GM19025 (cell line): ENCODE results near the gene CSNK1A1.

ENCODE experiments used
- ATAC-seq: cut with Tn5 transposase; IDR thresholded peaks from one replicate; pipeline ENCODE4 v1.9.1; 2021; ENCODE audit warnings: mild to moderate bottlenecking, low read depth, moderate library complexity; ENCODE audit not compliant: unreplicated experiment

The CSNK1A1 gene

DNA sequence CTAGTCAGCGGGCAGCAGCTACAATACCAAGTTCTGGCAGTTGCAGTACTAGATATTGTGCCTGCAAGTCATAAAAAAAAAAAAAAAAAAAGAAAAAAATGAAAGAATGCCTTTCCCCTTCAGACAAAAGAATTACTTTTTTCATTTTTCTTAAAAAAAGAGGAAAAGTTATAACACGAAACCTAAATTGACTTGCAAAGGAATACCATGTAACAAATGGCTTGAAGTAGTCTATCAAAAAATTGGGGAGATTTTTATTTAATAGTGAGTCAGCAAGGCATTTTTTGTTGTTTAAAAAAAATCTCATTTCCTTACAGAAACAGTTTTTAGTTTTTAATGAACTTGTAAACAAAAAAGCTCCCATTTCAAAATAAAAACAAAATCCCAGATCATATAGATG lies 55.6 kb downstream of the CSNK1A1 start:
- no peak for ATAC-seq

DNA sequence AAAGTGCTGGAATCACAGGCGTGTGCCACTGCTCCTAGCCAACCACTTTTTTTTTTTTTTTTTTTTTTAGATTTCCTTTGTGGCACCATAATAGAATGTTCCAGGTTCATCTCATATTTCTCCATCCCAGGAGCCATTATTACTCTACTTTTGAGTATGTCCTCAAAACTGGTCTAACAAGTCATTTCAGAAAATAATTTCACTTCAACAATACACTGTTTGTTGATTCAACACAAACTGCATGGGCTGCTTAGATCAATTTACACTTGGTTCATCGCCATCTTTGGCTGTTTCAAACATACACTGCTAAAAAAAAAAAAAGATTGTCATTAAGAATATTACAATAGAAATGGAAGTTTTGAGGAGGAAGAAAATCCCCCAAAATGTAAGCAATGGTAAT lies 57.9 kb downstream of the CSNK1A1 start:
- no peak for ATAC-seq

DNA sequence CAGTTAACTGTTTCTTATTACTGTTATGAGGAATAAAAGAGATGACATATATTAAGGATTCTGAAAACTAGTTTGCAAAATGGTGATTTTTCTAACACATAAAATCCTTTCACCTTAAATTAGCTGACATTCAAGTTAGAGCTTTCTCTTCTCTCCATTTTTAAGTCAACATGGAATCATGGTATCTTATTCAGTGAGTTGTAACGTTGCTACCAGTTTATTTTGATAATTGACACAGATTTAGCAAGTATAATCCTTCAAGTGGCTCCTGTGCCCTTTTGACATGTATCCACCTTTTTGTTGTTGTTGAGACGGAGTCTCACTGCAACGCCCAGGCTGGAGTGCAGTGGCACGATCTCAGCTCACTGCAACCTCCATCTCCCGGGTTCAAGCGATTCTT lies 58.5 kb downstream of the CSNK1A1 start:
- no peak for ATAC-seq

DNA sequence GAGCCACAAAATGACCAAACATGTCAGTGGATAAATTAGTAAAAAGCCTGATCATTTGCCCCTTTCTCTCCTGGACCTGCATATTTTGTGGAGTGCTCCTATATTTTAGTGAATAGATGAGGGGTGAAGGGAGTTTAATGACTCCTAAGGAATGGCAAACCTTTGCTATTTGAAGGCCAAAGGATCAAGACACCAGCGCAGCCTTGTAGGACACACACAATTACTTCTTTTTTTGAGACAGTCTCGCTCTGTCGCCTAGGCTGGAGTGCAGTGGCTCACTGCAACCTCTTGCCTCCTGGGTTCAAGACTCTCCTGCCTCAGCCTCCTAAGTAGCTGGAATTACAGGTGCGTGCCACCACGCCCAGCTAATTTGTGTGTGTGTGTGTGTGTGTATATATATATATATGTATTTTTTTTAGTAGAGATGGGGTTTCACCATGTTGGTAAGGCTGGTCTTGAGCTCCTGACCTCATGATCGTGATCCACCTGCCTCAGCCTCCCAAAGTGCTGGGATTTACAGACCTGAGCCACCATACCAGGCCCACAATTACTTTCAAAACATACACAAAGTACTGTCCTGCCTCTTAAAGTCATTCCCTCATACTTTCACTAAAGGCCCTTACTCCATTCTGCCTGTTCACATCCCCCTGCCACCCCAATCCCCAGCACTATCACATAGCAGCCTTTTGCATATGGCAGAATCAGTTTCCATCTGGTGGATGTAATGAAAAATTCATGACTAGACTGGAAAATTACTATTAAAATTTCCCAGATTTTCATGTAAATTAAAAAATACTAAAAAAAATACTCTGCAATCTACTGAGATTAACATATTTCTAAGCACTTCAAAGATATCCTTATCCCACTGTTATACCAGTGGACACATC lies 60.4 kb downstream of the CSNK1A1 start:
- ATAC-seq, result no peak

DNA sequence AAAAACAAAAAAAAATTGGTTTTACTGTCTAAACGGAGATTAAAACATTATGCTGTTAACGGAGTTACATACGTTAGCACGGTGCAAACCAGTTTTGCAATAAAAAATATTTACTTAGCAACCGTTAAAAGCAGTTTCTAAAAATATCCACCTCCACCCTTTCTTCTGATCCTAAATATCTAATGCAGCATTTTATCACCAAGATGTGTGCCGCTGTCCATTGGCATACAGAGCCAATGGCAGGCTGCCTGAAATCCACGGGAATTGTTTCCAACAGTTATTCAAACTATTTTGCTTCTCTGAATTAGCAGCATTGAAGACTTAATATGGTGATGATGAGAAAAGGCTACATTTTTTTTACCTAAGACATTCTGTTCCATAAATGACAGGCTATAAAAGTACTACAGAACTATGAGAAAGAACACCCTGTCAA lies 61.6 kb downstream of the CSNK1A1 start:
- ATAC-seq, result no peak

DNA sequence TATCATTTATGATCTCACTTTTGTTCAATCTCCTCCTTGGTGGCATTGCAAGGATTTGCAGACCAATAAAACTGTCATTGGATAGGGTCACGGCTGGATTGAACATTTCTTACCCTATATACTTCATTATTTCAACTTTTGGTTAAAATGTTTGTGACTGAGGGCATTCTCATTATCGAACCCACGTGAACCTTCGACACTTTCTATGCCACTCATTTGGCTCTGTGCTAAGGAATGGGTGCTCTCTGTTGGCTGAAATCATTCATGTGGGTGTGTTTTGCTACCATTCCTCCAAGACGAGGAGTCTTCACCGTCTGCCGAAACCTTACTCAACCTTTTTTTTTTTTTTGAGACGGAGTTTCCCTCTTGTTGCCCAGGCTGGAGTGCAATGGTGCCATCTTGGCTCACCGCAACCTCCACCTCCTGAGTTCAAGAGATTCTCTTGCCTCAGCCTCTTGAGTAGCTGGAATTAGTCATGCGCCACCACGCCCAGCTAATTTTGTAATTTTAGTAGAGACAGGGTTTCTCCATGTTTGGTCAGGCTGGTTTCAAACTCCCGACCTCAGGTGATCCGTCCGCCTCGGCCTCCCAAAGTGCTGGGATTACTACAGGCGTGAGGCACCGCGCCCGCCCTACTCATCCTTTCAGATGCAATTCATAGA lies 62.5 kb downstream of the CSNK1A1 start:
- ATAC-seq, result no peak

DNA sequence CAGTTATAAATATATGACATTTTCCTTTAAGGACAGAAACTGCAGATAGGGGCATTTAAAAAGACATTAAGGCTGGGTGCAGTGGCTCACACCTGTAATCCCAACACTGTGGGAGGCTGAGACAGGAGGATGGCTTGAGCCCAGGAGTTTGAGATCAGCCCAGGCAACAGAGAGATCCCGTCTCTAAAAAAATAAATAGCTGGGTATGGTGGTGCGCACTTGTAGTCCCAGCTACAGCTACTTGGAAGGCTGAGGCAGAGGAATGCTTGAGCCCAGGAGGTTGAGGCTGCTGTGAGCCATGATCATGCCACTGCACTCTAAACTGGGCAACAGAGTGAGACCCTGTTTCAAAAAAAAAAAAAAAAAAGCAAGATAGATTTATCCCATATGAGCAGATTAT lies 63.6 kb downstream of the CSNK1A1 start:
- no peak for ATAC-seq

DNA sequence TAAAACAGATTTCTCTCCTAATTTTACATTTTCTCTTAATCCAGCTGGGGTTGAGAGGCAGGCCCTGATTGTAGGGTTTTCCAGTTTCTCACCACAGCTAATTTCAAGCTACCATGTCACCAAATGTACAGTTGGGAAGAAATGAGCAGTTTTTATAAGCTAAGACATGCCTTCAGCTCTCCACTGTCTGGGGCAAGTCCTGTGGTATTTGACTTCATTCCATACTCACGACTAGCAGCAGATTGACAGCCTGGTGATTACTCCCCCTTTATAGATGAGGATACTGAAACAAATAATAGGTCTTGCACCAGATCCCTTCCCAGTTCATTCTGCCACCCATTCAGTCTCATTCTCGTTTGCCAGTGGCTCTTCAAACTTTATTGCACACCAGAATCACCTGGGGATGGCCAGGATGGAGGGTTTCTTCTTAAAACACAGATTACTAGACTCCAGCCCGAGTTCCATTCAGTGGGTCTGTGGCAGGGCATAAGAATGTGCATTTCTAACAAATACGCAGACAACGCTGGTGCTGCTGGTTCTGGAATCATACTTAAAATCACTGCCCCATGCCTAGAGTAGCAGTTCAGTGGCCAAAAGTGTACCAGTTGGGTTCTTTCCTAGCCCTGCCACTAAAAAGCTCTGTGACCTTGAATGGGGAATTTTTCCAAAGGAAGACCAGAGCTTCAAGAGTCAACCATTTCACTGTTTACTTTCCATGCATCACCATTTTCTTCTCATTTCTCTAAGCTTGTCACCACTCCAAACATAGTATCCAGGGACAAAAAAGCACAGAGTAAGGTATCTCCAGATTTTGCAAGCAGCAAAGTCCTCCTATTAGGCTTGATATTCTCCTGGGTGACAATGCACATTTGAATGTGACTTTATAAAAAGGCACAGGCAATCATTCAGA lies 64.3 kb downstream of the CSNK1A1 start:
- ATAC-seq, result no peak

DNA sequence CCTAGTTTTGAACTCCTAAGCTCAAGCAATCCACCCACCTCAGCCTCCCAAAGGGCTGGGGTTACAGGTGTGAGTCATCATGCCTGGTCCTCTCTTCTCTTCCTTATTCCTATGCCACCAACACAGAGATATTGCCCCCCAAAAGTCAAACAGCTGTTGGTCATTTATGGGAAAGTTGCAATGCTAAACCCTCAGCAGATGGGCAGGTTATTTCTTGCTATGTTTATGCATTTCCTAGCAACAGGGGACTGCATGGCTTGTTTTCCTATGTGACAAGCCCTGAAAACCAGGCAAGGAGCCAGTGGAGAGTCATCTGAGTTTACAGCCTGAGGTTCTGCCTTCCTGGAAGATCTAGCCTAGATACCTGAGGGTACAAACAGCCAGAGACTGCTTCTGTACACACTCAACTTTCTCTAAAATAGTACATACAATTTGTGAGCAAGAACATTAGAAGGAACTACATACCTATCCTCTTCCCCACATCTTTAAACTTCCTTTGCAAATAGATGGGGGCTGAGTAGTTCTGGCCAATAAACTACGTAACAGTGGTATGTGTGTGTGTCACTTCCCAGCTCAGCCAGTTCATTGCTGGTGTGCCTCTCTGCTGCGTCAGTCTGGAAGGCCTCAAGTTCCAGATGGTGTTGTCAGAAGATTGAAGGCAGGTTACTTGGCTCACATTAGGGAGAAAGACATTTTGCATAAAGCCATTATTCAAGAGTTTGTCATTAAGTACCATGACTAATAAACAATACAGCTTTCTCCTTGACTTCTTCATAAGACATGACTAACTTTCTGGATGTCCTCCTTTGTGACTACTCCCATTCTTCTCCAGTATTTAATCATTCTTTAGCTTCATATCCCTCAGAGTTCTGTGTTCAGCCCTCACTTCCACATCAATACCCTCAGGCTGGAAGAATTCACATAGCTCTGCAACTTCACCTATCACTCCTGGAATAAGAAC lies 65.3 kb downstream of the CSNK1A1 start:
- no peak for ATAC-seq

DNA sequence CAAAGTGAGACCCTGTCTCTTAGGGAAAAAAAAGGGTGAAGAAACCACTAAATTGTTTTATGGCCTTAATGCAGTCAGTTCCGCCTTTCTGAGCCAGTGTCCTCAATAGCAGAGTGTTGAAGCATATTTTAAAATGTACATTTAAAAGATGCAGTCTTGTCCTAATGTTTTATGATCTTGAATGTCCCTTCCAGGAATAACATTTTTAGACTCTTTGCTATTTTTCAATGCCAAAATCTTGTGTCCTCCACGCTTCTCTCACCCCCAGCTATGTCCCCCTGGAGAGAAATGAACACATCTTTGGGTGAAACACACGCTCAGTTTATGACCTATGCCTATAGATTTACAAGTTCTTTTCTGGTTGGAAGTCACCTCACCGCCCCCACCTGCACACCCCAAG lies 69.8 kb downstream of the CSNK1A1 start:
- no peak for ATAC-seq

DNA sequence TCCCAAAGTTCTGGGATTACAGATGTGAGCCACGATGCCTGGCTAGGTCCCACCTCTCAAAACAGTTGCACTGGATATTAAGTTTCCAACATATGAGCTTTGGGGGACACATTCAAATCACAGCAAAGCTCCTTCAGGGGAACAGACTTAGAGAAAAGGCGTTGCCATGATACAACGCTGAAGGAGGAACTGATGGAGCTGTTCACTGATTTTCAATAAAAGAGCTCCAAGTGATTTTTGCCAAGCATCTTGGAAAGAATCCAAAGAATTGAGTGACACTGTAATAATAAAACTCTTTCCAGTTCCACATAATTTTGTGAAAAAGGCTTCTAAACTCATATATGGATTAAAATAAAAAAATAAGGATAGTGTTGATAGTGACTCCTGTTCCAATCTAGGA lies 72.5 kb downstream of the CSNK1A1 start:
- no peak for ATAC-seq

DNA sequence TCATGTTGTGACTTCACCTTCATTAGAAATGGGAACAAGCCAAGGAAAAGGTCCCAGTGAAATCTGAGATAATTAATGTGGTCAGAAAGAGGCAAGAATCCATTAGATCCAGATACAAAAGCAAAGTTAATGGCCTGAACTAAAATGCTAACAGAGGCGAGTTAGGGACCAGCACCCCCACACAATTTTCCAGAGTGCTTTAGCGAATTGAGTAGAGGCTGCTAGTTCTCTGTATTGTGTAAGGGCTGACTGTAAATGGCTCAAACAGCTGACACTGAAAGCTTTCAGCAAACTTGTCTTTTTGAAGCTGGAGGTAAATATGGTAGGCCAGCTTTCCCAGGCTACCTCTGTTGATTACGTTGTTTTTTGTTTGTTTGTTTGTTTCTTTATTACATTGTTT lies 75.5 kb downstream of the CSNK1A1 start:
- ATAC-seq, result no peak

DNA sequence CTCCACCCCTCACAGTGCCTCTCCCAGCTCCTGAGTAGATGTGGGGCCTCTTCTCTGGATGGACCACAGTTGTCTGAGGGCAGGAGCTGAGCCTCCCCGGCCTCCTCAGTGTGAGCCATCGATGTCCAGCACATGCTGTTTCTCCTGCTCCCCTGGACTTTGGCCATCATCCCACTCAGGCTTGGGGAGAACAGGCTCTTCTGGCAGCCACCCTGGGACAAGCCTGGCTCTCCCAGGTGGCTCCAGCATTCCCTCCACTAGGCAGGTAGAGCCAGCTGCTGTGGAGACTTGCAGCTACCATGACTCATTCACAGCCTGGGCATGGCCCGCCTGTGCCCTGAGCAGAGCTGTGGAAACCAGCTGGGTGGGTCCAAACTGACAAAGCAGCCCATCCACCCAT lies 77.0 kb downstream of the CSNK1A1 start:
- no peak for ATAC-seq

DNA sequence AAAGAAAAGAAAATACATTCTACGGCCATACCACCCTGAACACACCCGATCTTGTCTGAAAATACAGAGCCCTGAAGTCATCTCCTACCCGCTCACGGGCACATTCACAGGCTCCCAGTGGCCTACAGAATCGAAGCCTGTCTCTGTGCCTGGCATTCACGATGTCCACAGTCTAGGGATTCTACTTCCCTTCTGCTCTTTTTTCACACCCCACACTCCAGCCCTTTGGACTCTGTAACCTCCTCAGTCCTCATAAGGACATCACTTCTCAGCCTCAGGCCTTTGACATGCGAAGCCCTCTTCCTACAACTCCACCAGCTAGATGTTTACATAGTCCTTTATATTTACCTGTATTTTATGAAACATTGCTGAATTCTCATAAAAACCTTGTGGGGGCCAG lies 77.8 kb downstream of the CSNK1A1 start:
- ATAC-seq, result no peak

DNA sequence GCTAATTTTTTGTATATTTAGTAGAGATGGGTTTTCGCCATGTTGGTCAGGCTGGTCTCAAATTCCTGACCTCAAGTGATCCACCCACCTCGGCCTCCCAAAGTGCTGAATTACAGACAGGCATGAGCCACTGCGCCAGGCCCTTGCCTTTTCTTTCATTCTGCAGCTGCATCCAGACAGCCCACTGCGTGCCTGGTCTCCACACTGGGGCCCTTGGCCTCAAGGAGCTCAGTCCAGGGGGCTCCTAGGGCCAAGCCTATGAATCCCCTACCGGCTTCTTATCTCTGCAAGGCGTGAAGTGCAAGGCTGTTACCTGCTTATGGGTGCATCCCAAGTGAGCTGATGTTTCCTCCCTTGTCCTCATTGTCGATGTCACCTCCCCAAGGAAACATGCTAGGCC lies 78.8 kb downstream of the CSNK1A1 start:
- ATAC-seq, result no peak

DNA sequence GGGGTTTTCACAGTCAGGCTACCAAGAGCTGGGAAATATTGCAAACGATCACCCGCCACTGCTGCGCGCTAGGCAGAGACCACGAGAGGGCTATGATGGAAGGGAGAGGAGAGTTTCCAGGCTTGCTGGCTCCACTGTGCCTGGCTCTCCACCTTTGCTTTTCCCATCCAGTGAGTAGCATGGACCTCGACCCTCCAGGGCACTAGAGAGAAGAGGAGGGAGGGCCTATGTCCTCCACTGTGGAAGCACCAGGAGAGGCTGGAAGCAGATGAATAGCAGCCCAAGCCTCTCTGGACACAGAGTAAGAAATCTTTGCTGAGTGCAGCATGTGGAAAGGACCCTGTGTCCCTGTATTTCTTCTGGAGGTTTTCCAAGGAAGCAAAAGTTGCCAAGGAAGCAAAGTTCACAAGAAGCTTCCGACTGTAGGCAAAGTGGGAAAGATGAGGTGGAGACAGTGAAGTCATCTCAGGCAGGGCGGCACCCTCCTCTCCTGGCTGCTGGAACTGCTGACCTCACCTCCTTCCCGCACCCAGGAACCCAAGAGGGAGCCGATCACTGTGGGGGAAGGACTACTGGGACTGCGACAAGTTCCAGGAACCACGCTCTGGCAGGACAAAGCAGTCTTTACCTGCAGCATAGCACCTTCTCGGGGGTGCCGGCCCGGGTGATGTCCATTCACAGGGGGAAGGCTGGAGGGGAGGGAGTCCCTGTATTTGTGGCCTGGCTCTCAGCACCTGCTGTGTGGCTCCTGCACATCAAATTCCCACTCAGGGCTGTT lies 79.6 kb downstream of the CSNK1A1 start:
- ATAC-seq, result no peak

DNA sequence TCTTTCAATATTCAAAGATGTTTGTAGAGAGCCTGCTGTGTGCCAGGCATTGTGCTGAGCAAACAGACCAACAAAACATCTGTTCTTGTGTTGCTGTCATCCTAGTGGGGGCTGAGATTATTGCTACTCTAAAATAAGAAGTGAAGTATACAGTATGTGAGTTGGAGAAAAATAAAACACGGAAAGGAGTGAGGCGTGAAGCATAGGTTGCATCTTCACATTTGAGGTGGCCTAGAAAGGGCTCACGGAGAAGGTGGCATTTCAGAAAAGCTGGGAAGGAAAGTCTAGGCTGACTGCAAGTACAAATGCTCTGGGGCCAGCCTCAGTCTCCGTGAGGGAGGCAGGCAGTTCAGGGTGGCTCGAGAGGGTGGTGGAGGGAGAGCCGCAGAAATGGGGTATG lies 80.3 kb downstream of the CSNK1A1 start:
- ATAC-seq, result no peak

DNA sequence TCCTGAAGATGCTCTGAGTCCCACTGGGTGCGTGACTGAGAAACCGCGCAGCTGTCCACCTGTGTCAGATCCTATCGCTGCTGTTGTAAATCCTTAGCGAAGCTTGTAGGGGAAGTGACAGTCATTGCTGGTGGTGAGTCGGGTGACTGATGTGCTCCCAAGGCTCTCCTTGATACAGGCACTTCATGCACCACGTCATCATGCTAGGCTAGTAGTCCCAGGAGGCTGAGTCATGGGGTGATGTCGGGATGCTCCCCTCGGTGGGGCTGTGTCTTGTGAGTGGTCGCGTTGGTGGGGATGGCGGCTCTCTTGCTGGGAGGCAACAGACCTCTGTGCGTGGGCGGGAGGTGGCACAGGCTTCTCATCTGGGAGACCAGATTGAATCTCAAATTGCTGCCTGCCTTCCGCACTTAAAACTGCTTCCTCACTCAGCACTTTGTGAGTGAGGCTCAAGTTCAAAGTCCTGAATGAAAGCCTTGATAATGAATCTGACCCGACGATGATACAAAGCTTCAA lies 84.7 kb downstream of the CSNK1A1 start:
- ATAC-seq, result no peak
